Stimulated activated naive CD8-positive, alpha-beta T cell treated with anti-CD3 and anti-CD28 coated beads, Interleukin-15, Interleukin-2, amounts not matched to agents 100 ng/mL and 50 ng/mL, for 24 hours (primary cell): ENCODE results near the gene CCDC88B.
"Not testable (repeated sequence)": the region's sequence is repeated elsewhere in the genome, so short reads cannot be mapped to it uniquely, and the experiment has no call there.

Source experiments
- H3K27ac Mint-ChIP-seq: one replicate; pipeline ENCODE4 v1.8.0; 2021; ENCODE audit warnings: mild to moderate bottlenecking, mixed read lengths
- H3K27me3 Mint-ChIP-seq: one replicate; pipeline ENCODE4 v1.8.0; 2021; ENCODE audit warnings: mixed read lengths
- H3K36me3 Mint-ChIP-seq: one replicate; pipeline ENCODE4 v1.8.0; 2021; ENCODE audit warnings: low read depth, mixed read lengths
- H3K4me1 Mint-ChIP-seq: one replicate; pipeline ENCODE4 v1.8.0; 2021; ENCODE audit warnings: low read depth, mixed read lengths
- H3K4me3 Mint-ChIP-seq: one replicate; pipeline ENCODE4 v1.8.0; 2021; ENCODE audit warnings: mild to moderate bottlenecking, mixed read lengths
- H3K9me3 Mint-ChIP-seq: one replicate; pipeline ENCODE4 v1.8.0; 2021; ENCODE audit warnings: mixed read lengths

CCDC88B gene

DNA sequence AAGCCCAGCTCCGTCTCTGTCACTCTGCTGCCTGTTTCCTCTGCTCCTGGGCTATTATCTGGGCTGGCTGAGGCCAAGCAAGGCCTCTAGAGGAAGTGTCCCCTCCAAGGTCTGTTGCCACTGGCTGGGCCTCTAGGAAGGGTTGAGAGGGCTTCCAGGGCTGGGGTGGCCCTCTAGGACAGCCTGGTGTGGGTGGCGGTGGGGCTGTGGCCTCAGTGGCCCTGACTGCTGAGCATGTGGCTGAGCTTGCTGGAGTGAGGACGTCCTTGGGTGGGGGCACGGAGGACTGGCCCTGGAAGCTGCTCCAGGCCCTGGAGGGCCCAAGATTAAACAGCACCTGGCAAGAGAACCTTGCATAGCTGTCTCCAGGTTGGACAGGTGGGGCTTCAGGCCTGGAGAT is 16.0 kb upstream of the CCDC88B start:
- H3K27me3 Mint-ChIP-seq, H3K9me3 Mint-ChIP-seq, H3K4me3 Mint-ChIP-seq, H3K27ac Mint-ChIP-seq: not testable (repeated sequence)
- Mint-ChIP-seq H3K36me3 (peaks cover 17% of the 10 kb centered on the region), H3K4me1 (peaks cover 15% of the 10 kb centered on the region)

DNA sequence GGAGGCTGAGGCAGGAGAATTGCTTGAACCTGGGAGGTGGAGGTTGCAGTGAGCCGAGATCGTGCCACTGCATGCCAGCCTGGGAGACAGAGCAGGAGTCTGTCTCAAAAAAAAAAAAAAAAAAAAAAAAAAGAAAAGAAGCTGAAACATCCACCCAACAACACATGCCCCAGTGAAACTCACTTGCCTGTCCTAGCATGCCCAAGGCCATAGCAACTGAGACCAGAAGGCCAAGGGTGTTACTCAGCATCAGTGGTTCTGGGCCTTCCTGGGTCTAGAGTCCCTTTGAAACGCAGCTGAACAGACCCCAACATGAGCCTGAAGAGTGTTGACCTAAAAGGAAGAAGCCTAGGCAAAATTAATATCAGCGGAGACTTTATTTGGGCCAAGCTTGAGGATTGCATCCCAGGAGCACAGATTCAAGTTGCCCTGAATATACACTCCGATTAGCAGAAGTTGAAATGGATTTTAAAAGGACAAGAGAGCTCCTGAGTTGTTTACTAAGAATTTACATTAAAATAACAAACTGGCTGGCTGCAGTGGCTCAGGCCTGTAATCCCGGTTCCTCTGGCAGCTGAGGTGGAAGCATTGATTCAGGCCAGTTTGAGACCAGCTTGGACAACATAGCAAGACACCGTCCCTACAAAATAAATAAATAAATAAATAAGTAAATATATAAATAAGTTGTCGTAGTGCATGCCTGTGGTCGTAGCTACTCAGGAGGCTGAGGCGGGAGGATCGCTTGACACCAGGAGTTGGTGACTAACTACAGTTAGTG is 15.1 kb upstream of the CCDC88B start:
- no peak overlapping the region for H3K4me3 Mint-ChIP-seq
- peaks cover 17% of the 10 kb centered on the region for H3K36me3 Mint-ChIP-seq
- H3K27ac Mint-ChIP-seq, result no peak overlapping the region
- no peaks in the 10 kb centered on the region for H3K27me3 Mint-ChIP-seq
- H3K9me3 Mint-ChIP-seq, result no peaks in the 10 kb centered on the region
- H3K4me1 Mint-ChIP-seq, result peaks cover 6% of the 10 kb centered on the region

DNA sequence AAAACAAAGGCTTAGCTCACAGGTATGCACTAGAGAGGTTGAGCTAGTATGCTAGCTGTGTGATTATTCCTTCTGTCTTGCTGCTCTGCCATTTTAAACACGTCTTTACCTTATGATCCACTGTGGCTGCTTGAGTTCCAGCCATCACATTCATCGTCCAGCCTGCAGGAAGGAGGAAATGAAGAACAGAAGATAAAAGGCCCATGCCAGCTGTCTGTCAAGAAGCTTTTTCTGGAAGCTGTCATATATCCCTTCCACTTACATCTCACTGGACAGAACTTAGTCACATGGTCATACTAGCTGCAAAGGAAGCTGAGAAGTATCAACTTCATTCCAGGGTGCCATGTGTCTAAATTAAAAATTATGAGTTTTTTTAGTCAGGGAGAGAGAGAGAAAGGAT is 12.6 kb upstream of the CCDC88B start:
- Mint-ChIP-seq H3K4me1 (peaks cover 11% of the 10 kb centered on the region), H3K36me3 (no peaks in the 10 kb centered on the region), H3K27ac (no peak overlapping the region), H3K4me3 (no peak overlapping the region), H3K9me3 (no peaks in the 10 kb centered on the region), H3K27me3 (no peaks in the 10 kb centered on the region)

DNA sequence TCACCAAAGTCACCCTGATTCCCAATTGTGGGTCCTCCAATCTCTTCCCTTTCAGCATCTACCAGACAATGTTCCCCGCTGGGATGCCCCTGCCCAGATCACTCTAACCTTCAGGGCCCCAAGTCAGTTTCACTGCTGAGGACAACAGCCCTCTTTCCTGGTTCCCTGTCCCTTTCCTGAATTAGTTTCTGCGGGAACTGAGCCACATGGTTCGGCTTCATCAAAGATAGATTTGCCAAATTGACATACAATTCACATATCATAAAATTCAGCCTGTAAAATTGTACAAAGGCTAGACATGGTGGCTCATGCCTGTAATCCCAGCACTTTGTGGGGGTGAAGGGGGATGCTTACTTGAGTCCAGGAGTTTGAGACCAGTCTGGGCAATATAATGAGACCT is 12.0 kb upstream of the CCDC88B start:
- Mint-ChIP-seq H3K9me3 (no peaks in the 10 kb centered on the region), H3K27me3 (no peaks in the 10 kb centered on the region)

DNA sequence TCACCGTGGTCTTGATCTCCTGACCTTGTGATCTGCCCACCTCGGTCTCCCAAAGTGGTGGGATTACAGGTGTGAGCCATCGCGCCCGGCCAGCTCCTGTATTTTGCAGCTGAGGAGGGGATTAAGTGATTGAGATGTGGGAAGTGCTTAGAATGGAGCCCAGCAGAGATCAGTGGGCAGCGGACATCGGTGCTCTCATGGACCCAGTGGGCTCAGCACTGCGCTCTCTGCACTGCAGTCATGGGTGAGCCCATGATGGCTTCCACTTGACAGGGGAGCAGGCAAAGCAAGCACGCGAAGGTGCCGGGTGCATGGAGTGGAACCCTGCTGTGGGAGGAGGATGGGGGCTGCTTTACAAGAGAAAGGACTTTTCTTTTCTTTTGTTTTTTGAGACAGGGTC is 9.1 kb upstream of the CCDC88B start:
- no peaks in the 10 kb centered on the region for H3K27me3 Mint-ChIP-seq
- H3K9me3 Mint-ChIP-seq, result no peaks in the 10 kb centered on the region
- H3K4me1 Mint-ChIP-seq, result peaks cover 30% of the 10 kb centered on the region
- H3K36me3 Mint-ChIP-seq, result no peaks in the 10 kb centered on the region
- no peak overlapping the region for H3K4me3 Mint-ChIP-seq
- no peak overlapping the region for H3K27ac Mint-ChIP-seq

More for the DNA sequence above, 12.0 kb upstream of the CCDC88B start:
- Mint-ChIP-seq H3K27ac (no peak overlapping the region), H3K4me1 (peaks cover 11% of the 10 kb centered on the region), H3K36me3 (no peaks in the 10 kb centered on the region), H3K4me3 (no peak overlapping the region)

DNA sequence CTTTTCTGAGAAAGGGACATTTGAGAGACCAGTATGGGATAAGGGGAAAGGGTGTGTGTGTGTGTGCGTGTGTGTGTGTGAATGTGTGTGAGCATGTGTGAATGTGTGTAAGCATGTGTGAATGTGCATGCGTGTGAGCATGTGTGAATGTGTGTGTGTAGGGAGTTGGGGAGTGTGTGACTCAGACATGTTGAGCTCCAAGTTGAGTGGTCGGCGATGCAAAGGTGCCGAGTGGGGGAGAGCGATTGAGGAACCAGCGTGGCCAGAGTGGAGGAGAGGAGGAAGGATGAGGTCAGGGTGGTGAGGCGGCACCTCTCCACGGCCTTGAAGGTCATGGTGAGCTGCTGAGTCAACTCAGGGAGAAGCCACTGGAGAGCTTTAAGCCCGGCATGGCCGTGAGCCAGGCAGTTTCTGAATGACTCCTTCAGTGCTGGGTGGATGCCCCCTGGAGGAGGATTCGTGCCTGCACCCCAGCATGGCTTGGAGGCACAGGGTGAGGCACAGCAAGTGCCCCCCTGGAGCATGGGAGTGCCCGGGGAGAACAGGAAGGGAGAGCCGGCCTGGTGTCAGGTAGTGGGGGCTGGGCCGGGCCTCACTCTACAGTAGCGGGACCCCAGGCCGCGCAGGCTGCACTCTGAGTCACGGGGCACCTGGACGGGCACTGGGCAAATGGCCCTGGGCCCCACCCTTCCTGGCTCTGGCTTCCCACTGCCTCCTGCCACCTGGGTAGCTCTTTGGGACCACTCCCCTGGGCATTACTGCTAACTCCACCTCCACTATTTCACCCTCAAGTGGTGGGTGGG is 8.2 kb upstream of the CCDC88B start:
- Mint-ChIP-seq H3K27ac (peak overlapping the region; percentile 85), H3K4me3 (peak overlapping the region; percentile 32), H3K4me1 (peaks cover 30% of the 10 kb centered on the region), H3K36me3 (no peaks in the 10 kb centered on the region), H3K9me3 (no peaks in the 10 kb centered on the region), H3K27me3 (no peaks in the 10 kb centered on the region)

DNA sequence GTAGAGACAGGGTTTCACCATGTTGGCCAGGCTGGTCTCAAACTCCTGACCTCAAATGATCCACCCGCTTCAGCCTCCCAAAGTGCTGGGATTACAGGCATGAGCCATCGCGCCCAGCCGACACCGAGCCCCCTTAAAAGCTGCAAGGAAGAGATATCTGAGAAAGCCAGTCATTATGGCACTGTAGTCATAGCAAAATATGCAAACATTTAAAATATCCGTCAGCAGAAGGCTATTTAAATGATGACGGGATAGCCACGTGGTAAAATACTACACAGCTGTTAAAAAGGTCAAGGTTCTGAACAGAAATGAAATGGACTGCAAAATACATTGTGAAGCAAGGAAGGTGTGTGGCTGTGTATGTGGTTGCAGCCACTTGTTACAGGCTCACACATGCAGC is 6.4 kb upstream of the CCDC88B start:
- Mint-ChIP-seq H3K4me1 (peaks cover 37% of the 10 kb centered on the region), H3K27ac (no peak overlapping the region), H3K9me3 (no peaks in the 10 kb centered on the region), H3K36me3 (peaks cover 12% of the 10 kb centered on the region), H3K27me3 (no peaks in the 10 kb centered on the region), H3K4me3 (no peak overlapping the region)

DNA sequence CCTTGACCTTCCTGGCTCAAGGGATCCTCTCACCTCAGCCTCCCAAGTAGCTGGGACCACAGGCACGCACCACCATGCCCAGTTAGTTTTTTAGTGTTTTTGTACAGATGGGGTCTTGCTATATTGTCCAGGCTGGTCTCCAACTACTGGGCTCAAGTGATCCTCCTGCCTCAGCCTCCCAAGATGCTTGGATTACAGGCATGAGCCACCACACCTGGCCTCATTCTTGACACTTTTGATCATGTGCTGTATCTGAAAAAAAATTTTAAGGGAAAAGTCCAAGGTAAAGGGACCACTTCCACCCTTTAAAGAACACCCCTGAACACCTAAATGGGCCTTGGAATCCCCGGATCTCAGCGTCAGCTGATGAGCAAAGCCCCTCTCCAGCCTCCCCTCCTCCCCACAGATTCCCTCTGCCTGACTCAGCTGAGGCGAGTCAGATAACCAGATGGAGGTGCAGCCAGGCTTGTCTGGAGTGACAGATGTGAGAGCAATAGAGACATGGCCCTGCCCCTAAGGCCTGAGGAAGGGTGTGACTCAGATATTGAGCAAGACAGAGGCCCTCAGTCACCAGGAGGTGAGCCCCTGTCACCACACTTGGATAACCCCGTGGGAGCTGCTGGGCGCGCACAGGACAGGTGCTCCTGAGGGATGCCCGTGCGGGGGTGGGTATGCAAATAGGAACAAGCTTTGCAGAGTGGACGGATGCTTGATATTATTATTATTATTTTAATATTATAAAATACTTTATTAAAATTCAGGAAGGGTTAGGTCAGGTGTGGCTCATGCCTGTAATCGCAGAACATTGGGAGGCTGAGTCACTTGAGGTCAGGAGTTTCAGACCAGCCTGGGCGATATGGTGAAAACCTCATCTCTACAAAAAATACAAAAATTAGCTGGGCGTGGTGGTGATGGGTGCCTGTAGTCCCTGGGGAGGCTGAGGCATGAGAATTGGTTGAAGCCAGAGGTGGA is 5.0 kb upstream of the CCDC88B start:
- H3K4me3 Mint-ChIP-seq, result peak overlapping the region; percentile 7
- peaks cover 12% of the 10 kb centered on the region for H3K36me3 Mint-ChIP-seq
- peak overlapping the region; percentile 84 for H3K27ac Mint-ChIP-seq
- no peaks in the 10 kb centered on the region for H3K27me3 Mint-ChIP-seq
- H3K4me1 Mint-ChIP-seq, result peaks cover 49% of the 10 kb centered on the region
- no peaks in the 10 kb centered on the region for H3K9me3 Mint-ChIP-seq

DNA sequence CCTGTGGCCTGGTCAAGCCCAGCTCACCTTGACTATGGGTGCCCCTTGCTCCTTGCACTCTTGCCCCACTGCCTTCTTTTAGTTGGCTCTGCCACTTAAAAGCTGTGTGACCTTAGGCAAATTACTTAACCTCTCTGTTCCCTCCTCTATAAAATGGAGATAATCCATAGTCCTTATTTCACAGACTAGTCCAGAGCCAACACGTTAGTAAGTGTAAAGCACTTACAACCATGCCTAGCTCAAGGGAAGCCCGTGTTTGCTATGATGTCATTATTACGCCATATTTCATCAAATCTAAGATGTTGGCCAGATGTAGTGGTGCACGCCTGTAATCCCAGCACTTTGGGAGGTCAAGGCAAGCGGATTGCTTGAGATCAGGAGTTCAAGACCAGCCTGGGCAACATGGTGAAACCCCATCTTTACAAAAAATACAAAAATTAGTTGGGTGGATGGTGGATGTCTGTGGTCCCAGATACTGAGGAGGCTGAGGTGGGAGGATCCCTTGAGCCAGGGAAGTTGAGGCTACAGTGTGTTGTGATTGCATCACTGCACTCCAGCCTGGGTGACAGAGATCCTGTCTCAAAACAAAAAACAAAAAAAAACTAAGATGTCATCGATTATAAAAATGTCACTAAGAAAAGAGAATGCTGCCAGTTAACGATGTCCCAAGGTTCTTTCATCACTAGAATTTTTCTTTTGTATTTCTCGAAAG is 2.3 kb upstream of the CCDC88B start:
- Mint-ChIP-seq H3K4me3 (no peak overlapping the region), H3K27ac (peak overlapping the region; percentile 40), H3K27me3 (no peaks in the 10 kb centered on the region)

DNA sequence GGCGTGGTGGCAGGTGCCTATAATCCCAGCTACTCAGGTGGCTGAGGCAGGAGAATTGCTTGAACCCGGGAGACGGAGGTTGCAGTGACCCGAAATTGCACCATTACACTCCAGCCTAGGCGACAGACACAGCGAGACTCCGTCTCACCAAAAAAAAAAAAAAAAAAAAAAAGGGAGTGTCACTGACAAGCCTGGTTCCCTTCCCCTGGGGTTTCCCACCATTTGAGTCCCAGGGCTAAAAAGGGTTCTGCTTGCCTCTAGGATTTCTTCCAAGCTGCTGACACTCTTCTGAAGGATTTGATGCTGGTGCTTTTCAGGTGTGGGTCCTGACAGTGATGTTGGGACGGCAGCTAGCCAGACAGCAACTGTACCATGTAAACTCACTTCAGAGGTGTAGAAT is 1.3 kb upstream of the CCDC88B start:
- H3K27me3 Mint-ChIP-seq, result no peaks in the 10 kb centered on the region
- peak overlapping the region; percentile 86 for H3K27ac Mint-ChIP-seq
- peak overlapping the region; percentile 86 for H3K4me3 Mint-ChIP-seq
- H3K36me3 Mint-ChIP-seq, result peaks cover 16% of the 10 kb centered on the region
- H3K4me1 Mint-ChIP-seq, result peaks cover 54% of the 10 kb centered on the region
- H3K9me3 Mint-ChIP-seq, result no peaks in the 10 kb centered on the region

More for the DNA sequence above, 2.3 kb upstream of the CCDC88B start:
- peaks cover 55% of the 10 kb centered on the region for H3K4me1 Mint-ChIP-seq
- peaks cover 16% of the 10 kb centered on the region for H3K36me3 Mint-ChIP-seq
- no peaks in the 10 kb centered on the region for H3K9me3 Mint-ChIP-seq

DNA sequence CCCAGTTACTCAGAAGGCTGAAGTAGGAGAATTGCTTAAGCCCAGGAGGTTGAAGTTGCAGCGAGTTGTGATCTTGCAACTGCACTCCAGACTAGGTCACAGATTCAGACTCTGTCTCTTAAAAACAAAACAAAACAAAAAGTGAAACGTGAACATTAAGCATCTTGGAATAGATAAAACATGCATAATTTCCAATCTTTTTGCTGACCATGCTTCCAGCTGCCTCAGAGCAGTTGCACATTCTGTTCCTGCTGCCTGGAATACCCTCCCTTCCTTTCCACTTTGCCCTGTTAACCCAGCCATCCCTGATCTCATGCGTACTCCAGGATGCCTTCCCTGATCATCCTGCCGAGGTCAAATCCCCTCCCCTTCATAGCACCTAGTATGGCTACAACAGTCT is 718 bp upstream of the CCDC88B start:
- no peaks in the 10 kb centered on the region for H3K9me3 Mint-ChIP-seq
- H3K27ac Mint-ChIP-seq, result peak overlapping the region; percentile 86
- peaks cover 52% of the 10 kb centered on the region for H3K4me1 Mint-ChIP-seq
- peak overlapping the region; percentile 86 for H3K4me3 Mint-ChIP-seq
- no peaks in the 10 kb centered on the region for H3K27me3 Mint-ChIP-seq
- H3K36me3 Mint-ChIP-seq, result peaks cover 16% of the 10 kb centered on the region

DNA sequence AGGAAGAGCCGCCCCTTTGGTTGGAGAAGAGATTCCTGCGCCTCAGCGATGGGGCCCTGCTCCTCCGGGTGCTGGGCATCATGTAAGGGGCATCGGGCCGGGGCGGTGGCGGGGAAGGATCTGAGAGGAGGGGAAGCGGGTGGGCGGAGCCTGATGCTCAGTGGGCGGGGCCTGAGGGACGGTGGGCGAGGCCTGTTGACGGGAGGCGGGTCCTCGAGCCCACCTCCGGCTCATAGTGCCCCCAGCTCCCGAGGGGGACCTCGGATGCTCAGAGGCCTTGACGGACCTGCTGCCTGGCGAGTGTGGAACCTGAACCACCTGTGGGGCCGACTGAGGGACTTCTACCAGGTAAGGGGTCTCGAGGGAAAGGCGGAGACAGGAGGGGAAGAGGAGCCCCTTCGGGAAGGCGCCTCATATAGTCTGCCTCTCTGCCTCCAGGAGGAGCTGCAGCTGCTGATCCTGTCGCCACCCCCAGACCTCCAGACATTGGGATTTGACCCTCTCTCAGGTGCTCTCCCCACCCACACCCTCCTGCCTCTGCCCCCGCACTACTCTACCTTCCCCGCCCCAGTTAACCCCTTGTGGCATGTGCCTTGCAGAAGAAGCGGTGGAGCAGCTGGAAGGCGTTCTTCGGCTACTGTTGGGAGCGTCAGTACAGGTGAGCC is 799 bp downstream of the CCDC88B start:
- H3K27me3 Mint-ChIP-seq, result no peaks in the 10 kb centered on the region
- H3K4me1 Mint-ChIP-seq, result peaks cover 43% of the 10 kb centered on the region
- peak overlapping the region; percentile 86 for H3K4me3 Mint-ChIP-seq

DNA sequence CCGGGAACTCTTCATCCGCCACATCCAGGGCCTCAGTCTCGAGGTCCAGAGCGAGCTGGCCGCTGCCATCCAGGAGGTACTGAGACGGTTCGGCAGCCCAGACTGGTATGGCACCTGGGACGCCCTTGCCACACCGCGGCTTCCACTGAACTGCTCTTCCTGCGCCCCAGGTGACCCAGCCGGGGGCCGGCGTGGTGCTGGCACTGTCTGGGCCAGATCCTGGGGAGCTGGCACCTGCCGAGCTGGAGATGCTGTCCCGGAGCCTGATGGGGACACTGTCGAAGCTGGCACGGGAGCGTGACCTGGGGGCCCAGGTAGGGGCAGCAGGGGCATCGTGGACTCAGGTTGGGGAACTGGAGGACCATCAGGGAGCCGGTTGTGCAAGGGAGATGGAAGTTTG is 1.4 kb downstream of the CCDC88B start:
- Mint-ChIP-seq H3K4me3 (peak overlapping the region; percentile 86), H3K27me3 (no peaks in the 10 kb centered on the region), H3K4me1 (peaks cover 43% of the 10 kb centered on the region), H3K9me3 (no peaks in the 10 kb centered on the region), H3K36me3 (peaks cover 20% of the 10 kb centered on the region), H3K27ac (no peak overlapping the region)

More for the DNA sequence above, 799 bp downstream of the CCDC88B start:
- Mint-ChIP-seq H3K27ac (peak overlapping the region; percentile 86), H3K9me3 (no peaks in the 10 kb centered on the region), H3K36me3 (peaks cover 20% of the 10 kb centered on the region)
